Activated CD4-positive, alpha-beta T cell treated with anti-CD3 and anti-CD28 coated beads, Interleukin-2, amount 10 ng/mL, durations not matched to agents 24 days and 14 days (primary cell): ENCODE data around the gene ATAD3C. TPM values are rescaled to one million over a fixed set of nuclear protein-coding genes. Genes with fewer than 3 reads are reported as not detected.
A peak's percentile ranks its signal among the peaks of the same experiment; 100 is the strongest.

ENCODE experiments used
- DNase-seq: peaks from one replicate; pipeline ENCODE4 v3.0.0; 2022
- H3K27ac Mint-ChIP-seq: one replicate; pipeline ENCODE4 v1.8.0; 2022; ENCODE audit warnings: mild to moderate bottlenecking, mixed read lengths
- H3K27me3 Mint-ChIP-seq: one replicate; pipeline ENCODE4 v1.8.0; 2022; ENCODE audit warnings: mixed read lengths
- H3K36me3 Mint-ChIP-seq: one replicate; pipeline ENCODE4 v1.8.0; 2022; ENCODE audit warnings: low read depth, mild to moderate bottlenecking, mixed read lengths
- H3K4me1 Mint-ChIP-seq: one replicate; pipeline ENCODE4 v1.8.0; 2021; ENCODE audit warnings: mixed read lengths
- H3K4me3 Mint-ChIP-seq: one replicate; pipeline ENCODE4 v1.8.0; 2022; ENCODE audit warnings: mild to moderate bottlenecking, moderate library complexity, mixed read lengths
- H3K9me3 Mint-ChIP-seq: one replicate; pipeline ENCODE4 v1.8.0; 2021; ENCODE audit warnings: mixed read lengths
- intact Hi-C: fragments of 100-400 bp; cut with micrococcal nuclease; formaldehyde crosslinking; loops from one replicate; pipeline ENCODE4 v1.15.1; 2023
- total RNA-seq: library from RNA; stranded (reverse); gene quantifications from 2 replicates; pipeline ENCODE4 v1.2.3, GENCODE V29; 2022

The ATAD3C gene
- total RNA-seq, 1 donor from 2014 or later = 0.75 TPM

GRCh38 chr1:1432274-1432950 lies 17.1 kb upstream of the ATAD3C start:
- Mint-ChIP-seq H3K4me3 (no peak overlapping the region), H3K9me3 (no peaks in the 10 kb centered on the region), H3K4me1 (peaks cover 8% of the 10 kb centered on the region), H3K27ac (peak overlapping the region; percentile 41), H3K27me3 (peaks cover 15% of the 10 kb centered on the region), H3K36me3 (no peaks in the 10 kb centered on the region)
- intact Hi-C loops = loop anchor here (5.0 kb wide), 1 partner anchor 35 kb away; the partner anchor contains the start of gene CCNL2
- no peak for DNase-seq

- H3K4me1 Mint-ChIP-seq = peaks cover 8% of the 10 kb centered on the region
- peak overlapping the region; percentile 32 for H3K4me3 Mint-ChIP-seq
- peaks cover 15% of the 10 kb centered on the region for H3K27me3 Mint-ChIP-seq
- intact Hi-C loops = loop anchor here (5.0 kb wide), 1 partner anchor 36 kb away; the partner anchor contains the start of gene CCNL2
- H3K27ac Mint-ChIP-seq = peak overlapping the region; percentile 78
- H3K36me3 Mint-ChIP-seq = no peaks in the 10 kb centered on the region
- no peaks in the 10 kb centered on the region for H3K9me3 Mint-ChIP-seq
- no peak for DNase-seq
These were observed 16.3 kb upstream of the ATAD3C start for GRCh38 chr1:1432951-1433803.

GRCh38 chr1:1433804-1434130 lies 15.7 kb upstream of the ATAD3C start:
- DNase-seq = peak; percentile 69
- intact Hi-C loops = loop anchor here (5.0 kb wide), 1 partner anchor 36 kb away; the partner anchor contains the start of gene CCNL2
- Mint-ChIP-seq H3K9me3 (no peaks in the 10 kb centered on the region), H3K27ac (peak overlapping the region; percentile 78), H3K4me1 (peaks cover 8% of the 10 kb centered on the region), H3K4me3 (peak overlapping the region; percentile 32), H3K36me3 (no peaks in the 10 kb centered on the region), H3K27me3 (peaks cover 12% of the 10 kb centered on the region)

- H3K27ac Mint-ChIP-seq = peak overlapping the region; percentile 78
- peaks cover 12% of the 10 kb centered on the region for H3K27me3 Mint-ChIP-seq
- peak; percentile 64 for DNase-seq
- no peaks in the 10 kb centered on the region for H3K36me3 Mint-ChIP-seq
- H3K4me3 Mint-ChIP-seq = peak overlapping the region; percentile 32
- peaks cover 8% of the 10 kb centered on the region for H3K4me1 Mint-ChIP-seq
- intact Hi-C loops = loop anchor here (5.0 kb wide), 1 partner anchor 37 kb away; the partner anchor contains the start of gene CCNL2
- no peaks in the 10 kb centered on the region for H3K9me3 Mint-ChIP-seq
These were observed 15.2 kb upstream of the ATAD3C start for GRCh38 chr1:1434131-1434823.

- H3K9me3 Mint-ChIP-seq = no peaks in the 10 kb centered on the region
- intact Hi-C loops = loop anchor here (5.0 kb wide), 1 partner anchor 37 kb away; the partner anchor contains the start of gene CCNL2
- H3K4me1 Mint-ChIP-seq = peaks cover 8% of the 10 kb centered on the region
- DNase-seq = no peak
- H3K27me3 Mint-ChIP-seq = peaks cover 7% of the 10 kb centered on the region
- no peaks in the 10 kb centered on the region for H3K36me3 Mint-ChIP-seq
- H3K27ac Mint-ChIP-seq = peak overlapping the region; percentile 62
- peak overlapping the region; percentile 61 for H3K4me3 Mint-ChIP-seq
These were observed 14.7 kb upstream of the ATAD3C start for GRCh38 chr1:1434824-1435105.

GRCh38 chr1:1435106-1435903 lies 14.2 kb upstream of the ATAD3C start, which contains the start of gene VWA1:
VWA1 (plus strand) TSS chr1:1435690; CDS start chr1:1435749, 59 bp downstream.
- Mint-ChIP-seq H3K36me3 (no peaks in the 10 kb centered on the region), H3K9me3 (no peaks in the 10 kb centered on the region), H3K27me3 (peaks cover 4% of the 10 kb centered on the region), H3K4me3 (peak within 1 kb of the TSS; percentile 72), H3K4me1 (peaks cover 8% of the 10 kb centered on the region), H3K27ac (peak within 1 kb of the TSS; percentile 62)
- peak; percentile 95 for DNase-seq
- intact Hi-C loops = no loop called here

GRCh38 chr1:1435911-1436629 lies 13.4 kb upstream of the ATAD3C start:
- peak overlapping the region; percentile 72 for H3K4me3 Mint-ChIP-seq
- H3K27me3 Mint-ChIP-seq = peaks cover 4% of the 10 kb centered on the region
- DNase-seq = no peak
- intact Hi-C loops = no loop called here
- H3K9me3 Mint-ChIP-seq = no peaks in the 10 kb centered on the region
- H3K4me1 Mint-ChIP-seq = peaks cover 10% of the 10 kb centered on the region
- no peaks in the 10 kb centered on the region for H3K36me3 Mint-ChIP-seq
- H3K27ac Mint-ChIP-seq = peak overlapping the region; percentile 20

- Mint-ChIP-seq H3K9me3 (no peaks in the 10 kb centered on the region), H3K27me3 (peaks cover 4% of the 10 kb centered on the region), H3K36me3 (no peaks in the 10 kb centered on the region), H3K4me1 (peaks cover 10% of the 10 kb centered on the region), H3K27ac (no peak overlapping the region), H3K4me3 (peak overlapping the region; percentile 72)
- intact Hi-C loops = no loop called here
- DNase-seq = no peak
These were observed 12.9 kb upstream of the ATAD3C start for GRCh38 chr1:1436630-1437032.

GRCh38 chr1:1437033-1437903 lies 12.2 kb upstream of the ATAD3C start:
- peaks cover 4% of the 10 kb centered on the region for H3K27me3 Mint-ChIP-seq
- intact Hi-C loops = no loop called here
- H3K27ac Mint-ChIP-seq = no peak overlapping the region
- DNase-seq = no peak
- H3K4me3 Mint-ChIP-seq = no peak overlapping the region
- no peaks in the 10 kb centered on the region for H3K9me3 Mint-ChIP-seq
- peaks cover 10% of the 10 kb centered on the region for H3K4me1 Mint-ChIP-seq
- H3K36me3 Mint-ChIP-seq = no peaks in the 10 kb centered on the region

- Mint-ChIP-seq H3K27ac (no peak overlapping the region), H3K27me3 (peaks cover 4% of the 10 kb centered on the region), H3K9me3 (no peaks in the 10 kb centered on the region), H3K4me1 (peaks cover 10% of the 10 kb centered on the region), H3K4me3 (no peak overlapping the region), H3K36me3 (no peaks in the 10 kb centered on the region)
- intact Hi-C loops = no loop called here
- DNase-seq = no peak
These were observed 11.5 kb upstream of the ATAD3C start for GRCh38 chr1:1437904-1438376.

GRCh38 chr1:1438531-1439381 lies 10.7 kb upstream of the ATAD3C start:
- Mint-ChIP-seq H3K36me3 (no peaks in the 10 kb centered on the region), H3K27me3 (peaks cover 4% of the 10 kb centered on the region), H3K4me1 (peaks cover 7% of the 10 kb centered on the region), H3K27ac (no peak overlapping the region), H3K9me3 (no peaks in the 10 kb centered on the region), H3K4me3 (no peak overlapping the region)
- intact Hi-C loops = no loop called here
- DNase-seq = no peak
